ENCODE results near the gene EIF5A. TPM values are rescaled to one million over a fixed set of nuclear protein-coding genes. Genes with fewer than 3 reads are reported as not detected.

Gene EIF5A
- total and polyA plus RNA-seq, 4 donors, result 179 to 506 (median 302) TPM

GRCh38 chr17:7355053-7355452 is 47.6 kb downstream of the EIF5A start, which contains the start of gene TMEM95 (continued):
- TF ChIP-seq, protein P1, sequence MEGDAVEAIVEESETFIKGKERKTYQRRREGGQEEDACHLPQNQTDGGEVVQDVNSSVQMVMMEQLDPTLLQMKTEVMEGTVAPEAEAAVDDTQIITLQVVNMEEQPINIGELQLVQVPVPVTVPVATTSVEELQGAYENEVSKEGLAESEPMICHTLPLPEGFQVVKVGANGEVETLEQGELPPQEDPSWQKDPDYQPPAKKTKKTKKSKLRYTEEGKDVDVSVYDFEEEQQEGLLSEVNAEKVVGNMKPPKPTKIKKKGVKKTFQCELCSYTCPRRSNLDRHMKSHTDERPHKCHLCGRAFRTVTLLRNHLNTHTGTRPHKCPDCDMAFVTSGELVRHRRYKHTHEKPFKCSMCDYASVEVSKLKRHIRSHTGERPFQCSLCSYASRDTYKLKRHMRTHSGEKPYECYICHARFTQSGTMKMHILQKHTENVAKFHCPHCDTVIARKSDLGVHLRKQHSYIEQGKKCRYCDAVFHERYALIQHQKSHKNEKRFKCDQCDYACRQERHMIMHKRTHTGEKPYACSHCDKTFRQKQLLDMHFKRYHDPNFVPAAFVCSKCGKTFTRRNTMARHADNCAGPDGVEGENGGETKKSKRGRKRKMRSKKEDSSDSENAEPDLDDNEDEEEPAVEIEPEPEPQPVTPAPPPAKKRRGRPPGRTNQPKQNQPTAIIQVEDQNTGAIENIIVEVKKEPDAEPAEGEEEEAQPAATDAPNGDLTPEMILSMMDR (IDR thresholded peaks at IDR 0.05; ENCODE audit: low read depth, low read length, missing input control), result no peak
- no peak for TF ChIP-seq SP1 (IDR thresholded peaks at IDR 0.05)
- TF ChIP-seq FOXA1 (IDR thresholded peaks at IDR 0.05), result no peak
- TF ChIP-seq, protein P2, sequence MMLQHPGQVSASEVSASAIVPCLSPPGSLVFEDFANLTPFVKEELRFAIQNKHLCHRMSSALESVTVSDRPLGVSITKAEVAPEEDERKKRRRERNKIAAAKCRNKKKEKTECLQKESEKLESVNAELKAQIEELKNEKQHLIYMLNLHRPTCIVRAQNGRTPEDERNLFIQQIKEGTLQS (IDR thresholded peaks at IDR 0.05), result no peak
- TF ChIP-seq HNF4A (conservative IDR thresholded peaks at IDR 0.05), result no peak

DNA sequence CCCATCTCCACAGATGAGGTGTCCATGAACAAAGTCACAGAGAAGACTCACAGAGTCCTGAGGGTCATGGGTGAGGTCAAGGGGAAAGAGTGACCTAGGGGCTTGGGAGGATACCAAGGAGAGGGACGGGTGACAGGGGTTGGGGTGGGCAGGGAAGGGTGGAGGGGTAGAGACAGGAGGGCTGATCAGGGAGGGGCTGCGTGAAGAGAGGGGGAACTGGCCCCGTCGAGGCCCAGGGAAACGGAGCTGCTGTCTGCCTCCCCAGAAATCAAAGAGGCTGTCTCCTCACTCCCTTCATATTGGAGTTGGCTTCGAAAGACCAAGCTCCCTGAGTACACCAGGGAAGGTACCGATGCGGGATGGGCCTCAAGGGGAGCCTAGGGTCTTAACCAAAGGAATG is 48.1 kb downstream of the EIF5A start:
- peaks cover 4 to 23% (median 10%) of the 10 kb centered on the region in 4 donors for H3K4me1 ChIP-seq (ENCODE audit: control insufficient read depth in 4 of 4, insufficient read depth in 4 of 4, low read length in 3 of 4)
- no peaks in the 10 kb centered on the region for H3K27me3 ChIP-seq (ENCODE audit: control insufficient read depth in 4 of 4, insufficient read depth in 4 of 4, low read length in 3 of 4)
- no peaks in the 10 kb centered on the region for H3K36me3 ChIP-seq (ENCODE audit: control insufficient read depth in 4 of 4, insufficient read depth in 3 of 4, low read depth in 1 of 4, low read length in 3 of 4)
- DNase-seq (ENCODE audit: low spot score), result no peak
- WGBS, result 78% methylated on average over 8 of the region's 8 CpGs
- no peak overlapping the region for H3K27ac ChIP-seq (ENCODE audit: low read depth in 1 of 2, low read length in 2 of 2)
- no peaks in the 10 kb centered on the region for H3K9me3 ChIP-seq (ENCODE audit: control insufficient read depth in 4 of 4, low read length in 3 of 4)
- TF ChIP-seq NR2F2 (IDR thresholded peaks at IDR 0.05) (no peak), MAX (IDR thresholded peaks at IDR 0.05) (no peak), TAF1 (conservative IDR thresholded peaks at IDR 0.05) (no peak)
- H3K9ac ChIP-seq (ENCODE audit: low read depth in 1 of 2, low read length in 2 of 2), result no peak overlapping the region
- no peak overlapping the region for H3K4me3 ChIP-seq (ENCODE audit: low read depth in 1 of 3, low read length in 3 of 3)

DNA sequence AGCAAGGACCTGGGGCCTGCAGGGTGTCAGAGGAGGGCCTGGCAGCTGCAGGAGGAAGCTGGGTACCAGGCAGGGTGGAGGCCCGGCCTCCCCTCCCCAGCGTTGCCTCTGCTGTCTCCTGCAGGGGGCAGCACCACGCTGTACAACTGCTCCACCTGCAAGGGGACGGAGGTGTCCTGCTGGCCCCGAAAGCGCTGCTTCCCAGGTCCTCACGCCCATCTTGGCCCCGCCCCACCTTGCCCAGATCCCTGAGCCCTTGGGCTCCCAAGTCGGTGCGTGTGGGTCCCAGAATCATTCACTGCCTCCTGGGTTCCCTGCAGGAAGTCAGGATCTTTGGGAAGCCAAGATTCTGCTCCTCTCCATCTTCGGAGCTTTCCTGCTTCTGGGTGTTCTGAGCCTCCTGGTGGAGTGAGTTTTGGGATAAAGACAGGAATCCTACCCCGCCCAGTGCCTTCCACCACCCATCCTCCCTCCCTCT is 48.7 kb downstream of the EIF5A start:
- Histone ChIP-seq H3K9ac (ENCODE audit: low read depth in 1 of 2, low read length in 2 of 2) (no peak overlapping the region), H3K4me3 (ENCODE audit: low read depth in 1 of 3, low read length in 3 of 3) (no peak overlapping the region), H3K36me3 (ENCODE audit: control insufficient read depth in 4 of 4, insufficient read depth in 3 of 4, low read depth in 1 of 4, low read length in 3 of 4) (no peaks in the 10 kb centered on the region), H3K9me3 (ENCODE audit: control insufficient read depth in 4 of 4, low read length in 3 of 4) (no peaks in the 10 kb centered on the region), H3K27me3 (ENCODE audit: control insufficient read depth in 4 of 4, insufficient read depth in 4 of 4, low read length in 3 of 4) (no peaks in the 10 kb centered on the region), H3K27ac (ENCODE audit: low read depth in 1 of 2, low read length in 2 of 2) (no peak overlapping the region), H3K4me1 (ENCODE audit: control insufficient read depth in 4 of 4, insufficient read depth in 4 of 4, low read length in 3 of 4) (peaks cover 4 to 18% (median 10%) of the 10 kb centered on the region in 4 donors)
- peak; percentile 82 for DNase-seq (ENCODE audit: low spot score)
- 6% methylated on average over 12 of the region's 12 CpGs for WGBS
- no peak for TF ChIP-seq NR2F2 (IDR thresholded peaks at IDR 0.05)
- TF ChIP-seq TAF1 (conservative IDR thresholded peaks at IDR 0.05), result no peak
- TF ChIP-seq GABPA (IDR thresholded peaks at IDR 0.05 in 1 of 2, conservative IDR thresholded peaks at IDR 0.05 in 1 of 2), result no peak
- no peak for TF ChIP-seq HNF4A (conservative IDR thresholded peaks at IDR 0.05)
- TF ChIP-seq, protein P1 (IDR thresholded peaks at IDR 0.05; ENCODE audit: low read depth, low read length, missing input control), result peak; percentile 83
- TF ChIP-seq YY1 (IDR thresholded peaks at IDR 0.05), result no peak
- no peak for TF ChIP-seq SP1 (IDR thresholded peaks at IDR 0.05)
- TF ChIP-seq MAX (IDR thresholded peaks at IDR 0.05), result no peak
- TF ChIP-seq RAD21 (IDR thresholded peaks at IDR 0.05), result peak; percentile 86 to 93
- TF ChIP-seq RXRA (IDR thresholded peaks at IDR 0.05), result no peak
- TF ChIP-seq REST (IDR thresholded peaks at IDR 0.05), result no peak
